ENCODE results near the gene RNU11. TPM values are rescaled to one million over a fixed set of nuclear protein-coding genes. Genes with fewer than 3 reads are reported as not detected.
"Not testable (repeated sequence)": the region's sequence is repeated elsewhere in the genome, so short reads cannot be mapped to it uniquely, and the experiment has no call there.

The RNU11 gene
- total RNA-seq (ENCODE audit: insufficient read depth, low replicate concordance), result not detected

DNA sequence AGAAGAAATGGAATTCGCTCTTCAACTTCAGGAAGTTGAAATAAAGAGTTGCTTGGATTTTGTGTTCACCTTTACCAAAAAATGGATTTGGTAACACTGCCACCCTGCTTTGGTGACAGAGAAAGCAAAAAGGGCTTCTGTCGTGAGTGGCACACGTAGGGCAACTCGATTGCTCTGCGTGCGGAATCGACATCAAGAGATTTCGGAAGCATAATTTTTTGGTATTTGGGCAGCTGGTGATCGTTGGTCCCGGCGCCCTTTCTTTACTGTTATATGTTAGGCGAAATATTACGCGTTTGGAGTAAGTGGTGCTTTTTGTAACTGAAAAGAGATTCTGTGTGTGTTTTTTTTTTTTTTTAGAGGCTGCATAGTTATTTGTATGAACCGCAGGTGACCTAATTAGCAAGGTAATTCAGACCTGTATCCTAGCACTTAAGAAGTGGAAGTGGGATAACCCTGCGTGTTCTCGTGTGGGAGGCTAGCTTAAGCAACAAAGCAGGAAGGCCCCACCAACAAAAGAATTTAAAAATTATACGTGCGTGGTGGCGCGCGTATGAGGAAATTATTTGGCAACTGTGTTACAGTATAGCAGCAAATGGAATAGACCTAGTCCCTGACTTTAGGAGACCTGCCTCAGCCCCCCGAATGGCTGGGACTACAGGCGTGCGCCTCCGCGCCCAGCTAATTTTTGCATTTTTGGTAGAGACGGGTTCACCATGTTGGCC is at the start of gene RNU11:
TSS of gene RNU11 (plus strand) at position 127 of the 725 bp plus-strand sequence.
- DNase-seq (ENCODE audit: low spot score), result peak; percentile 99

DNA sequence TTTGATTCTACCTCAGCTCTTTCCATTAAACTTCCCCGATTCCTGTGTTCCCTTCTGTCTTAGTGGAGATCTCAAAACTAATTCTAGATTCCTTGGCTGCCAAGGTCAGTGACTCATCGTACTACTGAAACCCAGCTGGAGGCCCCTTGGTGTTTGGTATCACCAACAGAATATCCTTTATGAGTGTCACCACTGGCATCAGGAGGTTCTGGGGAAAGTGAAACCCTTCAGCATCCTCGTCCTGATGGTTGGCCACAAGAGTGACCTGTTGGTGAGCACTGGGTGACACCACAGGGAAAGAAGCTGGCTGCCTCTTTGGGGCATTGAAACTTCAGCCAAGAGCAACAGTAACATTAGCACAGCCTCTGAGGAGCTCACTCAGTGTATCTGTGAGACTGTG is 46.7 kb upstream of the RNU11 start:
- peak; percentile 83 for DNase-seq (ENCODE audit: low spot score)

DNA sequence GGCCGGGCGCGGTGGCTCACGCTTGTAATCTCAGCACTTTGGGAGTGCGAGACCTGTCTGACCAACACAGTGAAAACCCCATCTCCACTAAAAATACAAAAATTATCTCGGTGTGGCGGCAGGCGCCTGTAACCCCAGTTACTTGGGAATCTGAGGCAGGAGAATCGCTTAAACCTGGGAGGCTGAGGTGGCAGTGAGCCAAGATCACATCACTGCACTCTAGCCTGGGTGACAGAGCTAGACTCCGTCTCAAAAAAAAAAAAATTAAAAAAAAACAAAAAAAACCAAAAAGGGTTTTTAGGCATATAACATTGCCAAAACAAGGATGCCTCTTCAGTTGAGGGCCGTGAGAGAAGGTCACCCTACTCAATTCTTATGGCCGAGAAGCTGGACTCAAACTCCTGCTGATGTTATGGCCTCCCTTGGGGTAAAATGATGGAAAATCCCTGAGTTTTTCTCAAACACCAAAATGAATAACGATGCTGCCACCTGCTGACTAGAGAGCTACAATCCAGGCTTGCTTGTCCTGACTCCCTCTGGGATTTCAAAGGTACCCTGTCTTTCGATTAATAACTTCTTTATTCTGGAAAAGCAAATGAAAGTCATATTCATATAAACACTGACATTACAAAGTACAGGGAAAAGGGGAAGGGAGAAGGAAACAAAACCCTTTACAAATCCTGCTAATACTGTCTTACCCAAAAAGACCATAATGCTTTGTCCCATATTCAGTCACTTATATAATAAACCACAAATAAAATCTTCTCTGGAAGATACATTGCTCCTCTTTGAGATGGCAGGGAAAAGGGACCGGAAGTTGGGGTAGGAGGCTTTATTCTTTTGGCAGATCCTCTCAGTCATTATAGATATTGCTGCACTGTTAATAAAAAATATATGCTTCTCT is 45.6 kb upstream of the RNU11 start:
- peak; percentile 88 for DNase-seq (ENCODE audit: low spot score)

DNA sequence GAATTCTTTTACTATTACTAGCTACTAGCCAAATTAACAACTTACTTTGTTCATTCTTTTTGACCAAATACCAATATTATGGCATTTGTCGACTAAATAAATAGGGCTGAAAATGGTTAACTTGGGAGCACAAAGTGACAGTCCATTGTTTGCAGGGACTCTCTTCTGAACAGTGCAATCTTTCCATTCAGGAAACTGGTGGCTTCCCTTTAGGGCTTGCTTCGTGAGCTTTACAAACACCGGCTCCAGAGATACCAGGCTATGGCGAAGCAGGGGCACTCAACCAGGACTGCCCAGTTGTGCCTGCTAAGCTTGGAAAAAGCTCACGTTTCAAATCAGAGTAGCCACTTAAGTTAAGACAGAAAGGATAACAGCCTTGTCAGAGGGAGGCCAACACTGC is 44.0 kb upstream of the RNU11 start:
- no peak for DNase-seq (ENCODE audit: low spot score)

DNA sequence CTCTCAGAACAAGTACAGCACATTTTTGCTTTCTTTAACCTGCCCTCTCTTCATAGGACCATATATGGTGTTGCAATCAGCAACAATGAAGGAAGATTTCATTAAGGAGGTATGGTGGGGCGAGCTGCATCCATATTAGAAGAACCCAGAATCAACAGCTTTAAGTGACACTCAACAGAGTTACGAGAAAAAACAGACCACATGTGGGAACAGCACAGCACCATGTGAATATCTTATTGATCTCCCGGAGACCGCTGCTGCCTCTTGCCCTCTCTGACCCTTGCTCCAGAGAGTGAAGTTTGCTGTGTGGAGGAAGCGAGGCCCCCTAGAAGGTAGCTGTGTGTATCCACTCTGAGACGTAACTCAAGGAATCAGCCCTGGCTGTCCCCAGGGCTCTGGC is 43.4 kb upstream of the RNU11 start:
- DNase-seq (ENCODE audit: low spot score), result no peak

DNA sequence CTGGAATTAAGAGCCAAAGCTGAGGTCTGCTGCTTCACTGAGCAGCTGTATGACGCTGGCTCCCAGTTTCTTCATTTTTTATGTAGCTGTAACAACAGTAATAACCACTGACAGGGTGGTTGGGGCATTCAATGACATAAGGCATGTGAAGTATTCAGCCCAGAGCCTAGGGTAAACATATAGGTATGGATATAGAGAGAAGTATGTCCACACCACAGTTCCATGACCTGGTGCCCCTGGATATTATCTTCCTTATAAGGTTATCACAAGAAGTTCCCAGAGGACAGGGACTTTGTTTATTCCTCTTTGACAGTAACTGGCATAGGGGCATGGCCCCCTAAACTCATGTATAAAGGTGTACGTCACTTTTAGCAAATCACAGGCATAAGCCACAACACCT is 41.6 kb upstream of the RNU11 start:
- DNase-seq (ENCODE audit: low spot score), result no peak

DNA sequence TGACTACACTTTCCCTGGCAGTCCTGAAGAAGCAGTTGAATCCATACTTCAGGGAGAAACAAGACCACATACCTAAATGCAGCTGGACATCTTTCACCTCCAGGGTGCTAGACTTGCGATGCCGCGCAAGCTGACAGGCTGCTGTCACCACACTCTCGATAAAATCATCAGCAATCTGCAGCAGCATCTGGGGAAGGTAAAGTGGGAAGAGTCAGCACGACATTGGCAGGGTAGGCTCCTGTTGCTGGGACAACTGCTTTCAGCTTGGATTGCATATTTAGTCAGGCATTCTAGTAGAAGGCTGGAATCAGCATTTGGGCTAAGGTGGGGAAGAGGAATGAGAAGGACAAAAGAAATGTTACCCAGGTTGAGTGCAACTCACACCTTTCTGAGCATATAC is 35.2 kb upstream of the RNU11 start:
- DNase-seq (ENCODE audit: low spot score), result no peak

DNA sequence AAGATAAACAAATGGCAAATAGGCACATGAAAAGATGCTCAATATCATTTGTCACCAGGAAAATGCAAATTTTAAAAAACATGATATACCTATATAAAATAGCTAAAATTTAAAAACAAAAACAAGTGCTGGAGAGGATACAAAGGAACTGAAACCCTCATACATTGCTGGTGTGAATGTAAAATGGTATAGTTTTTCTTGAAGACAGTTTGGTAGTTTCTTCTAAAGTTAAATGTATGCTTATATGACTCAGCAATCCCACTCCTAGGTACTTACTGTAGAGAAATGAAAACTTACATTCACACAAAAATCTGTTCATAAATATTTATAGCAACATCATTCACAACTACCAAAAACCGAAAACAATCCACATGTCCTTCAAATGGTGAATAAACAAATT is 16.7 kb upstream of the RNU11 start:
- no peak for DNase-seq (ENCODE audit: low spot score)

DNA sequence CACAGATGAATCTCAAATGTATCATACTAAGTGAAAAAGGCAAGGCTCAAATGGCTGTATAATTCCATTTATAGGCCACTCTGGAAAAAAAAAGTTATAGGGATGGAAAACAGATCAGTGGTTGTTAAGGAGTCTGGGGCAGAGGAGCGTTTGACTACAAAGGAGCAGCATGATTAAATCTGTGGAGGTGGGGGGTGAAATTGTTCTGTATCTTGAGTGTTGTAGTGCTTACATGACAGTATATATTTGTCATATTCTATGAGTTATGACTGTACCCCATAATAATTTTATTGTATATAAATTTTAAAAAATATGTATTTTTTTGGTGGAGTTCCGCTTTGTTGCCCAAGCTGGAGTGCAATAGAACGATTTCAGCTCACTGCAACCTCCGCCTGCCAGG is 15.8 kb upstream of the RNU11 start:
- DNase-seq (ENCODE audit: low spot score), result no peak

DNA sequence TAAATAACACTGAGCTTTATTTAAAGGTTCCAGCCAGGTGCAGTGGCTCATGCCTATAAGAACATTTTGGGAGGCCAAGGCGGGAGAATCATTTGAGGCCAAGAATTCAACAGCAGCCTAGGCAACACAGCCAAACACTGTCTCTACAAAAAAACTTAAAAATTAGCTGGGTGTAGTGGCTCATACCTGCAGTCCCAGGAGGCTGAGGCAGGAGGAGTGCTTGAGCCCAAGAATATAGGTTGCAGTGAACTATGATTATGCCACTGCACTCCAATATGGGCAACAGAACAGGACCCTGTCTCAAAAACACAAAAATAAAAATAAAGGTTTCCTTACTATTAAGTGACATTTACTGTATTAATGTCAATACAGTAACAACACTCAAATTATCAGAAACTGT is 7.6 kb upstream of the RNU11 start:
- DNase-seq (ENCODE audit: low spot score), result no peak

DNA sequence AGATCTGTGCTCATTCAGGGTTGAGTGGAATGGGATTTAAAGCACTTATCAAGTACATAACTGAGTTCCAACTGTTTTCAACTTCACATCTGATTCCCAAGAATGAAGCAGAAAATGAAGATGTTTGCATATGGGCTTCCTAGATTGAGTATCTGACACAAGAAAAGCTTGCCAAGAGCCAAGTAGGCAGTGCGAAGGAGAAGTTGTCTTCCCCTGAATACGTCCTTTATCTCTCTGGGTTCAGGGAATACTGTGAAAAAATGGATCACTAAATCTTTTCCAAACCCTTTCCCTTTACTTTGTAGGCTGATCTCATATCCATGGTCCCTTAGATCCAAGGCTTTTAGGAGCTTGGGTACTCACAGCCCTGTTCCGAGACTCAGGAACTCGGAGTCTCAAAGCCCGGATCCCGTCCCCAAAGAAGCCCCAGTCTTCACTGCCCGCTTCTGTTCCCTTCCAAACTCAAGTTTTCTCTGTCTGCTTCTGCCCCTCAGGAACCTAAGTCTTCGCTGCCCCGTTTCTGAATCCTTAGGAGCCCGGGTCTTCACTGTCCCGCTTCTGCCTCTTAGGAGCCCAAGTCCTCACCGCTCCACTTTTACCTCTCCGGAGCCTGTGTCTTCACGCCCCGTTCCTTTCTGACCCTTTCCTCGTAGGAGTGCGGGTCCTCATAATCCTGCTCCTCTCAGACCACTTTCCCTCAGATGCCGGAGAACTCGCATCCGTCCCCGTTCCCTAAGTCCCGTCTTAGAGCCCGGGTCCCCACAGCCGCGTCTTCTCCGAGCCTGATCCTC is 6.1 kb upstream of the RNU11 start:
- peak; percentile 21 for DNase-seq (ENCODE audit: low spot score)

DNA sequence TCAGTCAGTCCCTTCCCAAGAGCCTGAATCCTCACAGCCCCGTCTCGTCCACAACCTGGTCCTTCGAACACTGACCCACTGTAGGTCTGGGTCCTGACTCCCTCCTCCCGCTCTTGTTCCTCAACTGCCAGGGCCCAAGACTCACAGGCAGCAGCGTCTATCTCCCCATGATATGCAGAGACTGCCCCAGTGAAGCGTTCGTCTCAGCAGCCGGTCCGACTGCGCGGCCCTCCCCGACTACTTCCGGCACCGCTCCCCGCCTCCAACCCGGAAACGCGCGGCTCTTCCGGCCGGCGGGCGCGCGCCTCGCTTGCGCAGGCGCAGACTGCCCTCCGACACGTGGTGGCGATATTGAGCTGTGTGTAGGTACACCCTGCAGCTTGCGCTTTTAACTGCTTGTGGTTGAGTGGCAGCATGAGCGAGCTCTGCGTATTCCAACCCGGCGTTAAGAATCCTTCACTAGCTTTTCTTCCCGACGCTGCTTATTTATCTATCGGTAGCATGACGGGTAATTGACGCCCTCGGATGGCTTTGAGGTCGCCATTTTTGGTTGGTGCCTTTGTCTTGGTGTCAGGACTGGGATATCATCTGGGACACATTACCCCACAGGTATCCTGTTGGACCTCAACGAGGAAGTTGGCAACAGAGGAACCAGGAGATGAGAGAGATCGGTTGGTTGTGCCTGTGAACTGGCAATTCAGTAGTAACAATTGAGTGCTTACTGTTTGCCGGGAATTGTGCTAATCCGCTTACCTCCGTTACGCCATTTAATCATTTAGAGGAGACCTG is 5.4 kb upstream of the RNU11 start, which contains the start of gene TAF12:
TSS of gene TAF12 (minus strand) at position 221 of the 789 bp plus-strand sequence. CDS start 20,986 bp downstream, outside the sequence.
- peak; percentile 97 for DNase-seq (ENCODE audit: low spot score)

DNA sequence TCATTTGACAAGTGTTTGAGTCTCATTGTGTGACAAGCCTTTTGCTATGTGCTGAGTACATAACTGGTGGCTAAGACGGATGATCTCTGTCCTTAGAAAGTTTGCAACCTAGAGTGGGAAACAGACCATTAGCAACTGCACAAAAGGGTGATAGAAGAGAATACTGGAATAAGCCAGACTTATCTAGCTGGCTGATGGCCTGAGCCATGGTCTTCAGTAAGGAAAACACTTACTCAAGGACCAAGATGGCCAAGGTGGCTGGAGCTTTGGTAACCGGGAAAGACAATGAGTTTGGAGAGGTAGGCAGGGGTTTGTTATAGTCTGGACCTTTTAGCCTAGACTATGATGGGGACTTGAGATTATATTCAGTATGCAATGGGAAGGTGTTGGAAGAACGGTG is 3.9 kb upstream of the RNU11 start:
- DNase-seq (ENCODE audit: low spot score), result no peak

DNA sequence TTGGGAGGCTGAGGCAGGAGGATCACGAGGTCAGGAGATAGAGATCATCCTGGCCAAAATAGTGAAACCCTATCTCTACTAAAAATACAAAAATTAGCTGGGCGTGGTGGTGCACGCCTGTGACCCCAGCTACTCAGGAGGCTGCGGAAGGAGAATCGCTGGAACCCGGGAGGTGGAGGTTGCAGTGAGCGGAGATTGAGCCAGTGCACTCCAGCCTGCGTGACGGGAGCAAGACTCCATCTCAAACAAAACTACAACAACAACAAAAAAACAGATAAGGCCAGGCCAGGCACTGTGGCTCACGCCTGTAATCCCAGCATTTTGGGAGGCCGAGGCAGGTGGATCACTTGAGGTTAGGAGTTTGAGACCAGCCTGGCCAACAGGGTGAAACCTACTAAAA is 3.0 kb upstream of the RNU11 start:
- DNase-seq (ENCODE audit: low spot score), result not testable (repeated sequence)

DNA sequence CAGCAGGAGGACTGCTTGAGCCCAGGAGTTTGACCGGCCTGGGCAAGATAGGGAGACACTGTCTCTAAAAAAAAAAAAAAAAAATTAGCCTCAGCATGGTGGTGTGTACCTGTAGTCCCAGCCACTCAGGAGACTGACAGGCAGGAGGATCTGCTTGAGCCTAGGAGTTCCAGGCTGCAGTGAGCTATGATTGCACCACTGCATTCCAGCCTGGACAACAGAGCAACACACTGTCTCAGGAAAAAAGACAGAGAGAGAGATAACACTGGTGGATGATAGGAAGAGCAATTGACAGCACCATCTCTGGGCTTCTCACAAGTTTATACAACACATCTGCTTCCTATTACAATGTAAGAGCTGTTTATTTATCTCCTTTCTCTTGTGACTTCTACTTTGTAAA is 2.4 kb upstream of the RNU11 start:
- DNase-seq (ENCODE audit: low spot score), result peak; percentile 48

DNA sequence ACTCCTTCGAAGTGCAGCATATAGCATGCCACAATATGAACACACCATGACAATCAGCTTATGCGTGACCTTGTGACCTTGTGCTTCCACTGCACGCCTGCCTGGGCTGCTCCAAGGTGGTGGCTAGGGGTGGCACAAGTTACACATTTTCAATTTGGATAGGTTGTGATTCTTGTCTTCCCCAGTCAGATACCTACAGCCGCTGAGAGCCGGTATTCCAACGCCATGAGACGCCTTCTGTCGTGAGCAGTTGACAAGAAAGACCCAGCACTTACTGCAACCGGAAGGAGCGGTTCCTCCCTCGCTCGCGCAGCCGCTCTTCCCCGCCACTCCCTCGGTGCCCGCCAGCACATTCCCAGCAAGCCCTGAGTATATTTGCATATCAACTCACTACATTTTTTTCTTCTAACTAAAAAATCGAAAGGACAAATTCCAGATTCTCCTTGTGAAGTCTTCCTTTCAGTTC is 359 bp upstream of the RNU11 start:
- peak; percentile 96 for DNase-seq (ENCODE audit: low spot score)

DNA sequence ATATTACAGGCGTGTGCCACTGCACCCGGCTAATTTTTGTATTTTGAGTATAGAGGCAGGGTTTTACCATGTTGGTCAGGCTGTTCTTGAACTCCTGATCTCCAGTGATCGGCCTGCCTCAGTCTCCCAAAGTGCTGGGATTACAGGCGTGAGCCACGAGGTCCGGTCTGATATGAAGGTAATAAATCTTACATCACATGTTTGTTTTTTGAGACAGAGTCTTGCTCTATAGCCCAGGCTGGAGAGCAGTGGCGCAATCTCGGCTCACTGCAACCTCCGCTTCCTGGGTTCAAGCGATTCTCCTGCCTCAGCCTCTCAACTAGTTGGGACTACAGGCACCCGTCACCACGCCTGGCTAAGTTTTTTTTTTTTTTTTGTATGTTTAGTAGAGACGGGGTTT is 4.7 kb downstream of the RNU11 start:
- not testable (repeated sequence) for DNase-seq (ENCODE audit: low spot score)

DNA sequence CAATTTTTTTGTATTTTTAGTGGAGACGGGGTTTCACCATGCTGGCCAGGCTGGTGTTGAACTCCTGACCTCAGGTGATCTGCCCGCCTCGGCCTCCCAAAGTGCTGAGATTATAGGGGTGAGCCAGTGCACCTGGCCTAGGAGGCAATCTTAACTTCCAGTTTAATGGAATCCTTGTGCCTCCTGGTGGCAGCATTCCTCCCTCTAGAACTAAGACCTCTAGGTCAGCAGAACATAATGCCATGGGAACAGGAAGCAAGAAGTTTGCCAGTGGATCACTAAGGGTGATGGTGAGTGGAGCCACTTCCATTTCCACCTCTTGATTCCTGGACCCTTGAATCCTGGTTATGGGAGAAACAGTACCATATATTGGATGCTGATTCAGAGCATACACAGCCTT is 5.5 kb downstream of the RNU11 start:
- not testable (repeated sequence) for DNase-seq (ENCODE audit: low spot score)

DNA sequence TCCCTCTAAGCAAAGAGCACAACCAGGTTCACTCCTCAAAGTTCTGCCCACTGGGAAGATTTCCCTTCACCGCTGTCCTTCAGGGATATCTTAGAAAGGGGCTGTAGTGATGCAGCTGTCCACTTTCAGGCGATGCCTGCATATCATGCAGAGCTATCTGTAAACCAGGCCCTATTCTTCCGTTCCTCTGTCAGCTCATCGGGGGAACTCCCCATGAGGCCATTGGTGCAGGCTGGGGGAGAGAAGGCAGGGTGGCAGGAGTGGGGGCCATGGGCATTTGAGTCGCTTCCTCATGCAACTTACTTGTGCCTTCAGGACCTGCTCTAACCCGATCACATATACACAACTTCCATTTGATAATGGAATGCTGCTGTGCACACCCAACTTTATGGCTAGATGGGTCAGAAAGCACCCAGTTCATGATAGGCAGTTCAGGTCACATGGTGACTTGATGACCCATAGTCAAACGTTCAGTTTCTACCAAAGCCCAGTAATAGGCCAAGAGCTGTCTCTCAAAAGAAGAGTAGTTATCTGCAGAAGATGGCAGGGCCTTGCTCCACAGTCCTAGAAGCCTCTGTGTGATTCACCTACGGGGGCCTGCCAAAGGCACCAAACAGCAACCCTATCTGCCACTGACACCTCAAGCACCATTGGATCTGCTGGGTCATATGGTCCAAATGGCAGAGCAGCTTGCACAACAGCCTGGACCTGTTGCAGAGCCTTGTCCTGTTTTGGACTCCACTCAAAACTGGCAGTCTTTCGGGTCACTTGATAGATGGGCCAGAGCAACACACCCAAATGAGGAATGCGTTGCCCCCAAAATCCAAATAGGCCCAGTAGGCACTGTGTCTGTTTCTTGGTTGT is 7.3 kb downstream of the RNU11 start:
- not testable (repeated sequence) for DNase-seq (ENCODE audit: low spot score)

DNA sequence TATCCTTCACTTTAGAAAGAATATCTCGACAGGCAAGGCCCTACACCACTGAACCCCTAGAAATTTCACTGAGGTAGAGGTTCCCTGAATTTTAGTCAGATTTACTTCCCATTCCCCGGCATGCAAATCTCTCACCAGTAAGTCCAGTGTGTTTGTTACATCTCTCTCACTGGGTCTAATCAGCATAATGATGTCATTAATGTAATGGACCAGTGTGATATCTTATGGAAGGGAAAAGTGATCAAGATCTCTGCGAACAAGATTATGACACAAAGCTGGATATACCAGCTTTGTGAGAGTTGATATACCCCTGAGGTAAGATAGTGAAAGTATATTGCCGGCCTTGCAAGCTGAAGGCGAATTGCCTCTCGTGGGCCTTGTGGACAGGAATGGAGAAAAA is 7.9 kb downstream of the RNU11 start:
- DNase-seq (ENCODE audit: low spot score), result no peak
